ENCODE results near the gene GABRQ. TPM values are rescaled to one million over a fixed set of nuclear protein-coding genes. Genes with fewer than 3 reads are reported as not detected.

The GABRQ gene
- total RNA-seq, 1 experiment from 2014 or later: not detected

DNA sequence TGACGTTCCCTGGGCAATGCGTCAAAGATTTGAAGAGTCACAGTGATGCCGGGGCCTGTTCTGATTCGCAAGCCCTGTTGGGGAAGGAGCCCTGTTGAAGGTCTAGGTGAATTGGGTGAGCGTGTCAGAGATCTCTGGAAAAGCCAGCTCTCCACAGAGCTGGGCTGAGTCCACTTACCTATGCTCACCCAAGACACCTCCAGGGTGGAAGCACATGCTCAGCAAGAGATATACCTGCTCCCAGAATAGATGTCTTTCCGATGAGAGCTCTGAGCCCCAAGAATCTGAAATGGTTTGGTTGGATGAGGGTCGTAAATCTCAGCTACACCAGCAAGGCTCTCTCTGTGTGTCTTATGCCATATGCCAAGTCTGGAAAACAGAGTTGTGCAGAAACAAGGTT is 1.7 kb downstream of the GABRQ start:
- Histone ChIP-seq H4K20me1 (ENCODE audit: insufficient read depth) (peaks cover 3% of the 10 kb centered on the region; the same call in 1 of the 2 replicates), H2AFZ (no peak overlapping the region), H3K4me3 (no peak overlapping the region), H3K27ac (no peak overlapping the region), H3K4me2 (no peak overlapping the region), H3K4me1 (replicated peaks; ENCODE audit: insufficient read depth) (no peaks in the 10 kb centered on the region), H3K27me3 (ENCODE audit: insufficient read depth, low read depth) (no peaks in the 10 kb centered on the region), H3F3A (ENCODE audit: insufficient read depth, low read depth) (peaks cover 6% of the 10 kb centered on the region; the same call in 1 of the 2 replicates), H3K36me3 (ENCODE audit: low read depth) (no peaks in the 10 kb centered on the region), H3K79me2 (ENCODE audit: low read depth) (no peaks in the 10 kb centered on the region), H3K9me3 (ENCODE audit: insufficient read depth, low read depth) (no peaks in the 10 kb centered on the region), H3K9me2 (ENCODE audit: insufficient read depth) (no peaks in the 10 kb centered on the region)
- POLR2A ChIA-PET (ENCODE audit: unreplicated experiment): no interaction called here
- CTCF ChIA-PET: no interaction called here
- TF ChIP-seq EZH2 (IDR thresholded peaks at IDR 0.05; ENCODE audit: low read depth): no peak
- TF ChIP-seq, protein P1, sequence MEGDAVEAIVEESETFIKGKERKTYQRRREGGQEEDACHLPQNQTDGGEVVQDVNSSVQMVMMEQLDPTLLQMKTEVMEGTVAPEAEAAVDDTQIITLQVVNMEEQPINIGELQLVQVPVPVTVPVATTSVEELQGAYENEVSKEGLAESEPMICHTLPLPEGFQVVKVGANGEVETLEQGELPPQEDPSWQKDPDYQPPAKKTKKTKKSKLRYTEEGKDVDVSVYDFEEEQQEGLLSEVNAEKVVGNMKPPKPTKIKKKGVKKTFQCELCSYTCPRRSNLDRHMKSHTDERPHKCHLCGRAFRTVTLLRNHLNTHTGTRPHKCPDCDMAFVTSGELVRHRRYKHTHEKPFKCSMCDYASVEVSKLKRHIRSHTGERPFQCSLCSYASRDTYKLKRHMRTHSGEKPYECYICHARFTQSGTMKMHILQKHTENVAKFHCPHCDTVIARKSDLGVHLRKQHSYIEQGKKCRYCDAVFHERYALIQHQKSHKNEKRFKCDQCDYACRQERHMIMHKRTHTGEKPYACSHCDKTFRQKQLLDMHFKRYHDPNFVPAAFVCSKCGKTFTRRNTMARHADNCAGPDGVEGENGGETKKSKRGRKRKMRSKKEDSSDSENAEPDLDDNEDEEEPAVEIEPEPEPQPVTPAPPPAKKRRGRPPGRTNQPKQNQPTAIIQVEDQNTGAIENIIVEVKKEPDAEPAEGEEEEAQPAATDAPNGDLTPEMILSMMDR (conservative IDR thresholded peaks at IDR 0.05): no peak
- no peak for DNase-seq
- BruUV-seq (replicated peaks): no TSS peak
- intact Hi-C loops (cut with micrococcal nuclease; ENCODE audit: unreplicated experiment): loop anchor here (5.0 kb wide), 2 partner anchors 288 to 1487 kb away; no protein-coding TSS in a partner anchor

DNA sequence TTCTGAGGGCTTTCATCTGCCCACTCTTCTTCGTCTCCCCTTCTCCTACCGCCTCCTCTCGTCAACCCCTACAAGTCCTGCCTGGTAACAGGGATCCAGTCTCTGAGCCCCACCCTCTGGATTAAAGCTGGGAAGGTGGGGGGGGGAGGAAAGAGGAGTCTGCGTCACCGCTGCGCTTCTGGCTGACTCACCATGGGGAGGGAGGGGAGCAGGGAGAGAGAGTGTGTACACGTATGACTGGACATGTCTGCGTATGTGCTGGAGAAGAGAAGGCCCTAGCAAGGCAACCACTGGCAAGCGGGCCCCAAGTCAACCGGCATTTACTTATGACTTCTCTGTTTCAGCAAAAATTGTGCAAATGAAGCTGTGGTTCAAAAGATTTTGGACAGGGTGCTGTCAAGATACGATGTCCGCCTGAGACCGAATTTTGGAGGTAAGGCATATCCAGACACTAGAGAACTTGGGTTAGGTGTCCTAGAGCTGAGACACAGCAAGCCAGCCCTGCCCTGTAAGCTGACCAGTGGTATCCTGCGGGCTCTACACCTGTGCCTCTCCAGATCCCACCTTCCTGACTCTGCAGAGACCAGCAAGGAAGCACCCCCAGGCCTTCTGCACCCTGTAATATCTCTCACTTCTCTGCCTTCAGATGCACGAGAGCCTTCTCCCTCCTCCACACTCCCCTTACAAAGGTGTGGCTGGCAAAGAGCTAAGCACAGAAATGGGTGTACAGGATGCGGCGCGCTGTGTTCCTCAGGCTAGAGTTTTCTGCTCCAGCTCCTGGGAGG is 2.5 kb downstream of the GABRQ start:
- no peak overlapping the region for H3K4me2 ChIP-seq
- no peak for DNase-seq
- no peaks in the 10 kb centered on the region for H3K36me3 ChIP-seq (ENCODE audit: low read depth)
- intact Hi-C loops (cut with micrococcal nuclease; ENCODE audit: unreplicated experiment): no loop called here
- POLR2A ChIA-PET (ENCODE audit: unreplicated experiment): no interaction called here
- H3K79me2 ChIP-seq (ENCODE audit: low read depth): no peaks in the 10 kb centered on the region
- no peaks in the 10 kb centered on the region for H3K9me3 ChIP-seq (ENCODE audit: insufficient read depth, low read depth)
- H3K27ac ChIP-seq: no peak overlapping the region
- no peak for TF ChIP-seq EZH2 (IDR thresholded peaks at IDR 0.05; ENCODE audit: low read depth)
- TF ChIP-seq, protein P1 (conservative IDR thresholded peaks at IDR 0.05): no peak
- peaks cover 3% of the 10 kb centered on the region; the same call in 1 of the 2 replicates for H4K20me1 ChIP-seq (ENCODE audit: insufficient read depth)
- H3K9me2 ChIP-seq (ENCODE audit: insufficient read depth): no peaks in the 10 kb centered on the region
- no TSS peak for BruUV-seq (replicated peaks)
- no peaks in the 10 kb centered on the region for H3K27me3 ChIP-seq (ENCODE audit: insufficient read depth, low read depth)
- no peaks in the 10 kb centered on the region for H3K4me1 ChIP-seq (replicated peaks; ENCODE audit: insufficient read depth)
- H3K4me3 ChIP-seq: no peak overlapping the region
- no peak overlapping the region for H2AFZ ChIP-seq
- CTCF ChIA-PET: interaction anchor here (0.7 to 1.4 kb wide), 2 partner anchors 181 to 887 kb away, joined by 3 read pairs; no protein-coding TSS in a partner anchor
- H3F3A ChIP-seq (ENCODE audit: insufficient read depth, low read depth): peaks cover 7% of the 10 kb centered on the region; the same call in 1 of the 2 replicates

DNA sequence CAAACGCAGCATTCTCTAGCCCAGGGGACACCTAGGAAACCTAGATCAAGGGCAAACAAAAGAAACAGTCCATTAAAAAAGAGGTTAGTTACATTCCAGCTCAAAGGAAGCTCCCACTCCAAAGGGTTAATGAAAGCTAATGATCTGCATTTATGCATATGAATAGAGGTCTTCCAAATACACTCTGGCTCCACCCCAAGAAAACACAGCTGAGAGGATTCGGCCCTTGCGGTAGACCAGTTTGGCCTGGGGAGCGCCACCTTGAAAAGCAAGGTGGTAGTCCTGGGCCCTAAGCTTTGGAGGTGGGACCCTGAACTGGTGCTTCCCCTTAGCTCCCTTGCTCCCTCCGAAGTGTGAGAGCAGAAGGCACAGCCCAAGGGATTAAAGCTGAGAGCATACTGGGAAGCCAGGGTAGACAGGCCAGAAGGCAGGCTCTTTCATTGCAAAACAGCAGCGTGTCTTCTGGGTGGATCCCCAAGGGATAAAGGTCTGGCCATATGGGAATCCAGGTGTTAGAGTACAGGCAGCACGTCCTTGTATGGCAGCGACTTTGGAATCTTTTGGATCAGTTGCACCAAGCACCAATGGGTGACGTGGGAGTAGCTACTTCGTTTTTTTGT is 3.7 kb downstream of the GABRQ start:
- H3K27ac ChIP-seq: no peak overlapping the region
- no TSS peak for BruUV-seq (replicated peaks)
- no peaks in the 10 kb centered on the region for H3K27me3 ChIP-seq (ENCODE audit: insufficient read depth, low read depth)

More for the DNA sequence above, 3.7 kb downstream of the GABRQ start:
- no peak overlapping the region for H3K4me2 ChIP-seq
- no peak overlapping the region for H3K4me3 ChIP-seq
- H2AFZ ChIP-seq: no peak overlapping the region
- peaks cover 7% of the 10 kb centered on the region; the same call in 1 of the 2 replicates for H3F3A ChIP-seq (ENCODE audit: insufficient read depth, low read depth)
- no peaks in the 10 kb centered on the region for H3K79me2 ChIP-seq (ENCODE audit: low read depth)
- CTCF ChIA-PET: interaction anchor here (1.4 kb wide), 1 partner anchor 888 kb away, joined by 3 read pairs; no protein-coding TSS in a partner anchor
- POLR2A ChIA-PET (ENCODE audit: unreplicated experiment): no interaction called here
- intact Hi-C loops (cut with micrococcal nuclease; ENCODE audit: unreplicated experiment): no loop called here
- H3K9me3 ChIP-seq (ENCODE audit: insufficient read depth, low read depth): no peaks in the 10 kb centered on the region
- H3K4me1 ChIP-seq (replicated peaks; ENCODE audit: insufficient read depth): no peaks in the 10 kb centered on the region
- H3K36me3 ChIP-seq (ENCODE audit: low read depth): no peaks in the 10 kb centered on the region
- no peaks in the 10 kb centered on the region for H3K9me2 ChIP-seq (ENCODE audit: insufficient read depth)
- TF ChIP-seq, protein P1 (conservative IDR thresholded peaks at IDR 0.05): no peak
- TF ChIP-seq EZH2 (IDR thresholded peaks at IDR 0.05; ENCODE audit: low read depth): no peak
- peaks cover 5% of the 10 kb centered on the region; the same call in 1 of the 2 replicates for H4K20me1 ChIP-seq (ENCODE audit: insufficient read depth)
- DNase-seq: peak in 1 of 2 experiments; percentile 21

All from PC-9 (cell line).